Body of pancreas (tissue), 4 donors: ENCODE results near the gene LHFPL4.

ENCODE experiments used
- CTCF ChIP-seq, 7 experiments: fragments of 450-650 bp in 4 of 7; fragments of 200-600 bp in 3 of 7; sonication (generic) in 3 of 7; IDR thresholded peaks; one replicate each; pipeline ENCODE4 v1.5.1; 2016 to 2019; ENCODE audit warnings: antibody characterized with exemption in 7 of 7
- POLR2A ChIP-seq, 3 donors: fragments of 450-650 bp; IDR thresholded peaks; one replicate each; pipeline ENCODE4 v1.6.1; 2016; ENCODE audit warnings: antibody characterized with exemption in 3 of 3, mild to moderate bottlenecking in 2 of 3

- no peak for TF ChIP-seq CTCF (IDR thresholded peaks at IDR 0.05)
- TF ChIP-seq POLR2A (IDR thresholded peaks at IDR 0.05), result no peak
Observed at GRCh38 chr3:9501226-9501625, 52.4 kb downstream of the LHFPL4 start.
